Glomerular endothelial cell (primary cell): ENCODE data around the gene CYTIP. TPM values are rescaled to one million over a fixed set of nuclear protein-coding genes. Genes with fewer than 3 reads are reported as not detected.

ENCODE experiments used
- DNase-seq: peaks from one replicate; pipeline ENCODE4 v3.0.0-alpha.2; 2011; ENCODE audit warnings: low read depth, low spot score; ENCODE audit errors: extremely low read depth
- total RNA-seq: library from RNA; depleted of rRNA; stranded (reverse); fragments of >200 nt; gene quantifications from 2 replicates; pipeline ENCODE4 v1.2.3, GENCODE V29; 2015

CYTIP gene
- total RNA-seq, 1 donor from 2014 or later = 0.82 TPM

- DNase-seq = no peak
These were observed 21.7 kb upstream of the CYTIP start for GRCh38 chr2:157465554-157465953.

GRCh38 chr2:157463002-157463401, 19.1 kb upstream of the CYTIP start:
- DNase-seq = no peak

GRCh38 chr2:157460897-157461296, 17.0 kb upstream of the CYTIP start:
- no peak for DNase-seq

- DNase-seq = no peak
These were observed 16.5 kb upstream of the CYTIP start for GRCh38 chr2:157460384-157460837.

GRCh38 chr2:157459486-157459885, 15.6 kb upstream of the CYTIP start:
- no peak for DNase-seq

- DNase-seq = no peak
These were observed 3.9 kb upstream of the CYTIP start for GRCh38 chr2:157447741-157448140.

GRCh38 chr2:157447031-157447430, 3.1 kb upstream of the CYTIP start:
- DNase-seq = no peak

- no peak for DNase-seq
These were observed 752 bp upstream of the CYTIP start for GRCh38 chr2:157444641-157445040.

- DNase-seq = no peak
These were observed 799 bp downstream of the CYTIP start for GRCh38 chr2:157443090-157443489.

- no peak for DNase-seq
These were observed 1.3 kb downstream of the CYTIP start for GRCh38 chr2:157442636-157443035.

GRCh38 chr2:157442191-157442590, 1.7 kb downstream of the CYTIP start:
- no peak for DNase-seq

- no peak for DNase-seq
These were observed 2.8 kb downstream of the CYTIP start for GRCh38 chr2:157441072-157441454.

GRCh38 chr2:157440404-157441071, 3.4 kb downstream of the CYTIP start:
- no peak for DNase-seq

- no peak for DNase-seq
These were observed 4.1 kb downstream of the CYTIP start for GRCh38 chr2:157439824-157440186.

- DNase-seq = no peak
These were observed 4.7 kb downstream of the CYTIP start for GRCh38 chr2:157438863-157439823.

- no peak for DNase-seq
These were observed 10.5 kb downstream of the CYTIP start for GRCh38 chr2:157433394-157433793.

- DNase-seq = no peak
These were observed 11.3 kb downstream of the CYTIP start for GRCh38 chr2:157432475-157433106.

- DNase-seq = no peak
These were observed 12.7 kb downstream of the CYTIP start for GRCh38 chr2:157431176-157431575.

- no peak for DNase-seq
These were observed 15.3 kb downstream of the CYTIP start for GRCh38 chr2:157428500-157429175.

- no peak for DNase-seq
These were observed 16.0 kb downstream of the CYTIP start for GRCh38 chr2:157427922-157428303.
